PFSK-1 (cell line): ENCODE data around the gene PPCDC.

Experiments used
- FOXP2 ChIP-seq: optimal IDR thresholded peaks from 2 replicates; pipeline ENCODE3; 2011; ENCODE audit warnings: borderline replicate concordance, control low read depth, inconsistent platforms; ENCODE audit not compliant: insufficient read depth; ENCODE audit errors: extremely low read length, extremely low read depth
- POLR2AphosphoS5 ChIP-seq: IDR thresholded peaks from 2 replicates; pipeline ENCODE4 v1.6.1; 2012; ENCODE audit warnings: low read depth, mild to moderate bottlenecking, control low read depth, low read length, moderate library complexity
- SIN3A ChIP-seq: IDR thresholded peaks from 2 replicates; pipeline ENCODE4 v1.6.1; 2012; ENCODE audit warnings: mild to moderate bottlenecking, low read length, moderate library complexity, borderline replicate concordance; ENCODE audit not compliant: insufficient read depth
- TAF1 ChIP-seq: IDR thresholded peaks from 2 replicates; pipeline ENCODE4 v1.6.1; 2012; ENCODE audit warnings: low read length, control low read depth, borderline replicate concordance; ENCODE audit not compliant: insufficient read depth
- TF ChIP-seq, protein P1 (sequence below), 2 experiments: IDR thresholded peaks; 2 replicates each; pipeline versions ENCODE4 v1.6.1 to v1.8.0; 2011 to 2012; ENCODE audit warnings: low read depth in 2 of 2, low read length in 2 of 2, control low read depth in 1 of 2, inconsistent platforms in 1 of 2, mild to moderate bottlenecking in 1 of 2, moderate library complexity in 1 of 2; ENCODE audit not compliant: insufficient read depth in 1 of 2

PPCDC gene

DNA sequence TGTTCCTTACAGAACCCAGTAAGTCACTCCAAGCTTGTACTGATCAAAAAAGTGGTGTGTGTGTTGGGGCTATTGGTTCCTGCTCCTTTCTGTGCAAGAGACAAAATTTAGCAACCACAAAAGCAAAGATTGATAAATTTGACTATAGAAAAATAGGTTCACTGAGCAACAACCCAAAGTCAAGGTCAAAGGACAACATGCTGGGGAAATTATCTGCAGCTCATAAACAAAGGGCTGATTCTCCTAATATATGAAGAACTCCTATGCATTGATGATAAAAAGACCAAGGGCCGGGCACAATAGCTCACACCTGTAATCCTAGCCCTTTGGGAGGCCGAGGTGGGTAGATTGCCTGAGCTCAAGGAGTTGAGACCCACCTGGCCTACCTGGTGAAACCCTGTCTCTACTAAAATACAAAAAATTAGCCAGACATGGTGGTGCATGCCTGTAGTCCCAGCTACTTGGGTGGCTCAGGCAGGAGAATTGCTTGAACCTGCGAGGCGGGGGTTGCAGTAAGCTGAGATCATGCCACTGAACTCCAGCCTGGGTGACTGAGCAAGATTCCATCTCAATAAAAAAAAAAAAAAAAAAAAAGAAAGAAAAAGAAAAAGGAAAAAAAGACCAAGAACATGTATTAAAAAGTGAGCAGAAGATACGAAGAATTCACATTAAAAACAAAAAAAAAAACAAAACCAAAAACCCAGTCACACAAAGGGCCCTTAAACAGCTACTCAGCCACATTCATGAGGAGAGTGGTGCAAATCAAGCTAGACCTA lies 29.8 kb downstream of the PPCDC start:
- TF ChIP-seq, protein P1, sequence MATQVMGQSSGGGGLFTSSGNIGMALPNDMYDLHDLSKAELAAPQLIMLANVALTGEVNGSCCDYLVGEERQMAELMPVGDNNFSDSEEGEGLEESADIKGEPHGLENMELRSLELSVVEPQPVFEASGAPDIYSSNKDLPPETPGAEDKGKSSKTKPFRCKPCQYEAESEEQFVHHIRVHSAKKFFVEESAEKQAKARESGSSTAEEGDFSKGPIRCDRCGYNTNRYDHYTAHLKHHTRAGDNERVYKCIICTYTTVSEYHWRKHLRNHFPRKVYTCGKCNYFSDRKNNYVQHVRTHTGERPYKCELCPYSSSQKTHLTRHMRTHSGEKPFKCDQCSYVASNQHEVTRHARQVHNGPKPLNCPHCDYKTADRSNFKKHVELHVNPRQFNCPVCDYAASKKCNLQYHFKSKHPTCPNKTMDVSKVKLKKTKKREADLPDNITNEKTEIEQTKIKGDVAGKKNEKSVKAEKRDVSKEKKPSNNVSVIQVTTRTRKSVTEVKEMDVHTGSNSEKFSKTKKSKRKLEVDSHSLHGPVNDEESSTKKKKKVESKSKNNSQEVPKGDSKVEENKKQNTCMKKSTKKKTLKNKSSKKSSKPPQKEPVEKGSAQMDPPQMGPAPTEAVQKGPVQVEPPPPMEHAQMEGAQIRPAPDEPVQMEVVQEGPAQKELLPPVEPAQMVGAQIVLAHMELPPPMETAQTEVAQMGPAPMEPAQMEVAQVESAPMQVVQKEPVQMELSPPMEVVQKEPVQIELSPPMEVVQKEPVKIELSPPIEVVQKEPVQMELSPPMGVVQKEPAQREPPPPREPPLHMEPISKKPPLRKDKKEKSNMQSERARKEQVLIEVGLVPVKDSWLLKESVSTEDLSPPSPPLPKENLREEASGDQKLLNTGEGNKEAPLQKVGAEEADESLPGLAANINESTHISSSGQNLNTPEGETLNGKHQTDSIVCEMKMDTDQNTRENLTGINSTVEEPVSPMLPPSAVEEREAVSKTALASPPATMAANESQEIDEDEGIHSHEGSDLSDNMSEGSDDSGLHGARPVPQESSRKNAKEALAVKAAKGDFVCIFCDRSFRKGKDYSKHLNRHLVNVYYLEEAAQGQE (IDR thresholded peaks at IDR 0.05; ENCODE audit: insufficient read depth in 1 of 2, low read depth in 2 of 2, low read length in 2 of 2): no peak
- TF ChIP-seq TAF1 (no peak), FOXP2 (no peak), POLR2AphosphoS5 (no peak)

DNA sequence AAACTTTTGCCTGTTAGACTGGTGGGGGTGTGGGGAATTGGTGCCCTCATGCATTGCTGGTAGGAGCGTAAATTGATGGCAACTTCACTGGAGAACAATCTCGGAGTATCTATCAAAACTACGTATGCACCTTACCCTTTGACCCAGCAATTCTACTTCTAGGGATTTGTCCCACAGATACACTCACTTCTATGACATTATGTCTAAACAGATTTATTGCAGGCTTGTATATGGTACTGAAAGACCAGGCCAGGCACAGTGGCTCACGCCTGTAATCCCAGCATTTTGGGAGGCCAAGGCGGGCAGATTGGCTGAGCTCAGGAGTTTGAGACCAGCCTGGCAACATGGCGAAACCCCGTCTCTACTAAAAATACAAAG lies 30.3 kb downstream of the PPCDC start:
- TF ChIP-seq POLR2AphosphoS5: no peak
- TF ChIP-seq TAF1: no peak
- TF ChIP-seq, protein P1 (IDR thresholded peaks at IDR 0.05; ENCODE audit: insufficient read depth in 1 of 2, low read depth in 2 of 2, low read length in 2 of 2): no peak
- TF ChIP-seq SIN3A: no peak
- no peak for TF ChIP-seq FOXP2

DNA sequence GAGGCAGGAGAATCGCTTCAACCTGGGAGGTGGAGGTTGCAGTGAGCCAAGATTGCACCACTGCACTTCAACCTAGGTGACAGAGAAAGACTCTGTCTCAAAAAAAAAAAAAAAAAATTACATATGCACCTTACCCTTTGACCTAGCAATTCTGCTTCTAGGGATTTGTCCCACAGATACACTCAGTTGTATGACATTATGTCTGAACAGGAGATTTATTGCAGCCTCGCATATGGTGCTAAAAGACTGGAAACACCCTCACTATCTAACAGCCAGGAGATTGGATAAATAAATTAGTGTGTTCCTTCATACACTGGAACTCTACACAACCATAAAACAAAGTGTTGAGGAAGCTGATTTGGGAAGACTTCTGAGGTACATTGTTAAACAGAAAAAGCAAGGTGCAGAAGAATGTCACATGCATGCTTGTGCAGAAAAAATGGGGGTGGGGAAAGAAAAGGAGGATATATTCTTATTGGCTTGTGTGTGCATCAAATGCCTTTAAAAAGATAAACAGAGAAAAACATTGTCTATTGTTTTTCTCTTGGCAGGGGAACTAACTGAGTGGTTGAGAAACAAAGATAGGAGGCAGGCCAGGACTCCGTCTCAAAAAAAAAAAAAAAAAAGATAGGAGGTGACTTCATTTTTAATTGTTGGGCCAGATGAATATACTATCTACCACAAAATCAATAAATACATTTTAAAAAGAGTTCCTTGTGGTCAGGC lies 30.9 kb downstream of the PPCDC start:
- no peak for TF ChIP-seq FOXP2
- TF ChIP-seq TAF1: no peak
- TF ChIP-seq, protein P1 (IDR thresholded peaks at IDR 0.05; ENCODE audit: insufficient read depth in 1 of 2, low read depth in 2 of 2, low read length in 2 of 2): no peak
- no peak for TF ChIP-seq POLR2AphosphoS5
- TF ChIP-seq SIN3A: no peak

DNA sequence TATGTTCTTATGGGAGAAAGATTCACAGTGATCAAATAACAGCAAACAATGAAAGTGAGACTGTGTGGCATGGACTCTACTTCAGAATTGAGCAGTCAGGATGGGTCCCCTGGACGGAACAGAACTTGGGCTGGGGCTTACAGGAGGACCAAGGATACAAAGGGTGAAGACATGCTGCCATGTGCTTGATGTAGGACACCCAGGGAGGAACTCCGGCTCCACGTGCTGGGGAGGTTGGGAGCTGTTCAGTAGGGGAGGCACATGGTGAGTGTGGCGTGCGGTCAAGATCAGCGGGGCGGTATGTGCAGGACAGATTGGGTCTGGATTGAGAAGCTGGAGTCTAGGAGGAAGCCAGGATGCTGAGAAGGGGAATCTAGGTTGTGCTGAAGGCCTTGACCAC lies 32.6 kb downstream of the PPCDC start:
- TF ChIP-seq POLR2AphosphoS5: no peak
- no peak for TF ChIP-seq SIN3A
- no peak for TF ChIP-seq FOXP2
- no peak for TF ChIP-seq TAF1
- TF ChIP-seq, protein P1 (IDR thresholded peaks at IDR 0.05; ENCODE audit: insufficient read depth in 1 of 2, low read depth in 2 of 2, low read length in 2 of 2): no peak
